Subcutaneous preadipocyte (primary cell): ENCODE results near the gene MVK. TPM values are rescaled to one million over a fixed set of nuclear protein-coding genes. Genes with fewer than 3 reads are reported as not detected.

Experiments used
- total RNA-seq: library from RNA; depleted of rRNA; stranded (reverse); fragments of >200 nt; gene quantifications from 2 replicates; pipeline ENCODE4 v1.2.3, GENCODE V29; 2012

MVK gene
- total RNA-seq, result 29.0 and 43.0 TPM in 2 replicates

GRCh38 chr12:109573029-109573913, at the start of gene MVK, which contains the start of gene MMAB:
MVK (plus strand) TSS chr12:109573794; CDS start chr12:109574823, 1,029 bp downstream.
MMAB (minus strand) TSS chr12:109573504; CDS start chr12:109573480, 24 bp downstream.

Other genes with a start within 250 kb of the MVK start
- gene MYO1H, start 225.9 kb upstream of the MVK start, total RNA-seq, result not detected in 2 replicates
- 71.3 and 72.5 TPM in 2 replicates for gene KCTD10, start 96.5 kb upstream of the MVK start, total RNA-seq
- 23.9 and 34.6 TPM in 2 replicates for gene UBE3B, start 96.2 kb upstream of the MVK start, total RNA-seq
- 75.7 and 78.3 TPM in 2 replicates for gene MMAB, start 290 bp upstream of the MVK start, total RNA-seq
- under 0.01 and 0.20 TPM in 2 replicates for gene FAM222A, start 140.0 kb downstream of the MVK start, total RNA-seq